Right lobe of liver (tissue), 4 donors: ENCODE data around the gene KDM7A.

Source experiments
- POLR2A ChIP-seq: fragments of 450-650 bp; IDR thresholded peaks from one replicate; pipeline ENCODE4 v1.6.1; 2017; ENCODE audit warnings: antibody characterized with exemption, mild to moderate bottlenecking
- TF ChIP-seq, protein P1 (sequence below), 4 donors: fragments of 200-600 bp in 3 of 4; fragments of 450-650 bp in 1 of 4; IDR thresholded peaks; one replicate each; pipeline versions ENCODE4 v1.5.1 to v1.8.0; 2016 to 2022; ENCODE audit warnings: antibody characterized with exemption in 4 of 4, mild to moderate bottlenecking in 2 of 4
- donor health status: DM: no; HTN: no; CAD: no.
- donor health status: DM: no; HTN: no; CAD: no.
- donor health status: DM: no; HTN: yes; CAD: no.

DNA sequence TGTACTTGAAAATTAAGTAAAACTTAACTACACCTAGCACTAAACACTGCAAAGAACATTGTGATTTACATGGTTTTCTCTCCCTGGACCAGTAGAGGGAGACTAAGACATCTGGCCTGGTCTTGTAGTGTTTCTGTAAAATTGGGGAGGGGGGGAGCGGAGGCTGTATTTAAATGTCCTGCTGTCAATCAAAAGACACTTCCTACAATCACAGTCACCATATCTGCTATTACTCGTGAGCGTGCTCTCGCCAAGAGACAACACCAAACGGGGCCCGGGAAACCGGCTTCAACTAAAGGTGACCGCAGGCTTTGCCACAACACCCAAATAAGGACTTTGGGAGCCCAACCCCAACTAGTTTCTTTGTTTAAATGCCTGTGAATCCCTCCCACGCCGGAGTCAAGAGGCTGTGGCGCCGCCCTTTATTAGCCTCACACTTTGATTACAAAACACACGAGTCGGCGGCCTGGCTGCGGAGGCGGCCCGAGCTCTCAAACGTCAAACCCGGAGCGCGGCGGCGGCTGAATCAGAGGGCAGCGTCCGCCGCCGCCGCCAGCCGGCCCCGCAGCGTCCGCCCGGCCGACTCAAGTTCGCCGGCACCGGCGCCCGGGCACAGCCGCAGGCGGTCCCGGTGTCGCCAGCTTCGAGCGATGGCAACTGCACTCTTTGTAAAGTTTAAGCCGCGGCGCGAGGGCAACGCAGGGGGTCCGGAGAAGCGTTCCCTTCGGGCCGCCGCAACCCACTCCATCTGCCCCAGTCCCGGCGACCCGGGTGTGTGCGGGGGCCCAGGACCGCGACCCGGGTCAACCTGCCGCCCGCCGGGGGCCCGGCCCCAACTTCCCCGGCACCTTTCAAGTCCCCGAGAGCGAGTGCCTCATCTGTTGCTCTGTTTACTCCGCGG, 1.3 kb downstream of the KDM7A start:
- TF ChIP-seq, protein P1, sequence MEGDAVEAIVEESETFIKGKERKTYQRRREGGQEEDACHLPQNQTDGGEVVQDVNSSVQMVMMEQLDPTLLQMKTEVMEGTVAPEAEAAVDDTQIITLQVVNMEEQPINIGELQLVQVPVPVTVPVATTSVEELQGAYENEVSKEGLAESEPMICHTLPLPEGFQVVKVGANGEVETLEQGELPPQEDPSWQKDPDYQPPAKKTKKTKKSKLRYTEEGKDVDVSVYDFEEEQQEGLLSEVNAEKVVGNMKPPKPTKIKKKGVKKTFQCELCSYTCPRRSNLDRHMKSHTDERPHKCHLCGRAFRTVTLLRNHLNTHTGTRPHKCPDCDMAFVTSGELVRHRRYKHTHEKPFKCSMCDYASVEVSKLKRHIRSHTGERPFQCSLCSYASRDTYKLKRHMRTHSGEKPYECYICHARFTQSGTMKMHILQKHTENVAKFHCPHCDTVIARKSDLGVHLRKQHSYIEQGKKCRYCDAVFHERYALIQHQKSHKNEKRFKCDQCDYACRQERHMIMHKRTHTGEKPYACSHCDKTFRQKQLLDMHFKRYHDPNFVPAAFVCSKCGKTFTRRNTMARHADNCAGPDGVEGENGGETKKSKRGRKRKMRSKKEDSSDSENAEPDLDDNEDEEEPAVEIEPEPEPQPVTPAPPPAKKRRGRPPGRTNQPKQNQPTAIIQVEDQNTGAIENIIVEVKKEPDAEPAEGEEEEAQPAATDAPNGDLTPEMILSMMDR (IDR thresholded peaks at IDR 0.05), result peak; percentile 63 to 77 (median 70)
- peak; percentile 99 for TF ChIP-seq POLR2A
